Stimulated activated effector memory CD8-positive, alpha-beta T cell treated with anti-CD3 and anti-CD28 coated beads, Interleukin-12 subunit alpha, Interleukin-12 subunit beta, amount 100 ng/mL, for 72 hours (primary cell): ENCODE results near the gene APBA2.

Source experiments
- ATAC-seq: fragments of 150-1000 bp; cut with Tn5 transposase; 2 replicates; pipeline ENCODE4 v1.10.0; 2021
- DNase-seq, 2 donors: peaks; one replicate each; pipeline ENCODE4 v3.0.0; 2021 to 2022; ENCODE audit warnings: low spot score in 2 of 2
- H3K27ac Mint-ChIP-seq: one replicate; pipeline ENCODE4 v1.8.0; 2022; ENCODE audit warnings: mild to moderate bottlenecking, mixed read lengths
- H3K36me3 Mint-ChIP-seq: one replicate; pipeline ENCODE4 v1.8.0; 2022; ENCODE audit warnings: mild to moderate bottlenecking, mixed read lengths
- H3K4me1 Mint-ChIP-seq: one replicate; pipeline ENCODE4 v1.8.0; 2022; ENCODE audit warnings: mixed read lengths
- H3K4me3 Mint-ChIP-seq: one replicate; pipeline ENCODE4 v1.8.0; 2022; ENCODE audit warnings: mild to moderate bottlenecking, mixed read lengths
- H3K9me3 Mint-ChIP-seq: one replicate; pipeline ENCODE4 v1.8.0; 2022; ENCODE audit warnings: mixed read lengths

Gene APBA2

GRCh38 chr15:28899061-28899738 is 13.4 kb downstream of the APBA2 start:
- H3K36me3 Mint-ChIP-seq, result peaks cover 4% of the 10 kb centered on the region
- ATAC-seq (no peak), DNase-seq (no peak)
- peaks cover 2% of the 10 kb centered on the region for H3K4me1 Mint-ChIP-seq
- no peaks in the 10 kb centered on the region for H3K9me3 Mint-ChIP-seq
- H3K4me3 Mint-ChIP-seq, result no peak overlapping the region
- H3K27ac Mint-ChIP-seq, result no peak overlapping the region

- Mint-ChIP-seq H3K4me1 (peaks cover 7% of the 10 kb centered on the region), H3K36me3 (peaks cover 4% of the 10 kb centered on the region), H3K9me3 (no peaks in the 10 kb centered on the region), H3K27ac (peak overlapping the region; percentile 21), H3K4me3 (no peak overlapping the region)
- ATAC-seq (no peak), DNase-seq (no peak)
Measured at GRCh38 chr15:28900041-28900891, 14.5 kb downstream of the APBA2 start.

GRCh38 chr15:28900892-28901586 is 15.3 kb downstream of the APBA2 start:
- ATAC-seq (no peak), DNase-seq (no peak)
- peaks cover 7% of the 10 kb centered on the region for H3K4me1 Mint-ChIP-seq
- H3K9me3 Mint-ChIP-seq, result no peaks in the 10 kb centered on the region
- peaks cover 4% of the 10 kb centered on the region for H3K36me3 Mint-ChIP-seq
- H3K4me3 Mint-ChIP-seq, result no peak overlapping the region
- H3K27ac Mint-ChIP-seq, result peak overlapping the region; percentile 21

GRCh38 chr15:28901587-28901980 is 15.8 kb downstream of the APBA2 start:
- no peaks in the 10 kb centered on the region for H3K9me3 Mint-ChIP-seq
- ATAC-seq, result no peak
- no peak for DNase-seq
- H3K4me3 Mint-ChIP-seq, result no peak overlapping the region
- no peak overlapping the region for H3K27ac Mint-ChIP-seq
- H3K4me1 Mint-ChIP-seq, result peaks cover 7% of the 10 kb centered on the region
- peaks cover 4% of the 10 kb centered on the region for H3K36me3 Mint-ChIP-seq

DNA sequence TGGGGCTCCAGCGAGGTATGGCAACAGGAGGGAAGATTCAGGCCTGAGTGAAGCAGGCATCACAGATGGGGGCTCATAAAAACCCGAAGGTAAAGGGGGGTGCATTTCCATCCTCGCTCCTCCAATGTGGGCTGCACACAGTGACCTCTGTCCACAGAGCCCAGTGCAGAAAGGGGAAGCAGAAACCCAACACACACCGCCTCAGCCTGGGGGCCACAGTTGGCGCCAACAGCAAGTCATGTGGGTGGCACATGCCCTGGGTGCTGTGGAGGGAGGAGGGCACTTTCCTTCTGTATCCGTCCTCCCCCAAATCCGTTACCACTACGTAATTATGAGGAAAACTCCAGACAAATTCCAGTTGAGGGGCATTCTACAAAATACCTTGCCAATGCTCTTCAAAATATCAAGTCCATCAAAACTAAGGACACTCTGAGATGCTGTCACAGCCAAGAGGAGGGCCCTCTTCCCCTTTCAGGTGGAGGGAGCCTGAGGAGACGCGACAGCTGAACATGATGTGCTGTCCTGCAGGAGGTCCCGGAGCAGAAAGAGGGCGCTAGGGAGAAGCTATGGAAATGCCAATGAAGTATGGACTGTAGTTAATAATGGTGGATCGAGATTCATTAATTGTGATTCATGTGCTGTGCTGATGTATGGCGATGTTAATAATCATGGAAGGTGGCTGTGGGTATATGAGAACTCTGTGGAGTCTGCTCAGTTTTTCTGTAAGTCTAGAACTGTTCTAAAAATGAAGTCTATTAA is 16.4 kb downstream of the APBA2 start:
- no peak overlapping the region for H3K27ac Mint-ChIP-seq
- ATAC-seq (no peak), DNase-seq (no peak)
- H3K4me1 Mint-ChIP-seq, result peaks cover 7% of the 10 kb centered on the region
- peaks cover 4% of the 10 kb centered on the region for H3K36me3 Mint-ChIP-seq
- no peaks in the 10 kb centered on the region for H3K9me3 Mint-ChIP-seq
- H3K4me3 Mint-ChIP-seq, result no peak overlapping the region

DNA sequence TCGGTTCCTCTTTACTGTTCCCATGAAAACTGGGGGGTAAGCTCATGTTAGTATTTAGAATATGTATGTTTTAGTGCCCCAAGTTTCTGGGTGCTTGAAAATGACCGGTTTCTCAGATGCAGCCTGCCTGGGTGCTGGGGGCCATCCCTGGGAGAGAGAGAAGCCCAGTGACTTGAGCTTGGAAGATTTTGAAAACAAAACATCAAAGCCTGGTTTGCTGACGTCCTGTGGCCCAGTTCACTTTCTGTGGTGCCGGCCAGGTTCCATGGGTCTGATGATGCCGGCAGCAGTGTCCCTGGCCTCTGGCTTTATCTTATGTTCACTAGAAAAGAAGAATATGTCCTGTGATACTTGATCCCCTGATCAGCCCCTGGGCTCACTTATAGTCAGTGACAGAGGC is 17.1 kb downstream of the APBA2 start:
- Mint-ChIP-seq H3K4me3 (no peak overlapping the region), H3K36me3 (peaks cover 4% of the 10 kb centered on the region), H3K27ac (no peak overlapping the region), H3K9me3 (no peaks in the 10 kb centered on the region), H3K4me1 (peaks cover 7% of the 10 kb centered on the region)
- ATAC-seq, result no peak
- no peak for DNase-seq

DNA sequence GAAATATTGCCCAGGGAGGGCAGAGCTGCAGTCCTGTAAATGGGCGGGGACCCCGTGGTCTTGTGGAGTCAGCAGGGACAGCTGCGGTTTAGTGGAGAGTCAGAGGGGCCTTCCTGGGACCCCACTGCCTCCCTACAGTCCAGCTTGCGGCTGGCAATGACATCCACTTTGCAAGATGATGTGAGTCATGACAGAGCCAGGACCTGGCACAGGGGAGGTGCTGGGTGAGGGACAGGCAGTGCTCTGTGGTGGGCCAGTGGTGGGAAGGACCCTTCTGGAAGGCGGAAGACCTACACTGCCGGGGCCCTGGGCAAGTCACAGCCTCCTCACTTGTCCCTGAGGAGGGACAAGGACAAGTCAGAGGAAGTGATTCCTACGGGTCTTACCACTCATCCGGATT is 17.8 kb downstream of the APBA2 start:
- DNase-seq (no peak), ATAC-seq (no peak)
- Mint-ChIP-seq H3K4me1 (peaks cover 7% of the 10 kb centered on the region), H3K9me3 (no peaks in the 10 kb centered on the region), H3K4me3 (no peak overlapping the region), H3K27ac (no peak overlapping the region), H3K36me3 (peaks cover 4% of the 10 kb centered on the region)

GRCh38 chr15:28904003-28904402 is 18.2 kb downstream of the APBA2 start:
- peak overlapping the region; percentile 12 for H3K27ac Mint-ChIP-seq
- ATAC-seq, result no peak
- H3K36me3 Mint-ChIP-seq, result peaks cover 4% of the 10 kb centered on the region
- no peaks in the 10 kb centered on the region for H3K9me3 Mint-ChIP-seq
- no peak overlapping the region for H3K4me3 Mint-ChIP-seq
- peaks cover 7% of the 10 kb centered on the region for H3K4me1 Mint-ChIP-seq
- no peak for DNase-seq

GRCh38 chr15:28904541-28905315 is 19.0 kb downstream of the APBA2 start:
- Mint-ChIP-seq H3K4me3 (no peak overlapping the region), H3K9me3 (no peaks in the 10 kb centered on the region), H3K27ac (peak overlapping the region; percentile 12), H3K36me3 (no peaks in the 10 kb centered on the region), H3K4me1 (peaks cover 7% of the 10 kb centered on the region)
- DNase-seq (no peak), ATAC-seq (no peak)

DNA sequence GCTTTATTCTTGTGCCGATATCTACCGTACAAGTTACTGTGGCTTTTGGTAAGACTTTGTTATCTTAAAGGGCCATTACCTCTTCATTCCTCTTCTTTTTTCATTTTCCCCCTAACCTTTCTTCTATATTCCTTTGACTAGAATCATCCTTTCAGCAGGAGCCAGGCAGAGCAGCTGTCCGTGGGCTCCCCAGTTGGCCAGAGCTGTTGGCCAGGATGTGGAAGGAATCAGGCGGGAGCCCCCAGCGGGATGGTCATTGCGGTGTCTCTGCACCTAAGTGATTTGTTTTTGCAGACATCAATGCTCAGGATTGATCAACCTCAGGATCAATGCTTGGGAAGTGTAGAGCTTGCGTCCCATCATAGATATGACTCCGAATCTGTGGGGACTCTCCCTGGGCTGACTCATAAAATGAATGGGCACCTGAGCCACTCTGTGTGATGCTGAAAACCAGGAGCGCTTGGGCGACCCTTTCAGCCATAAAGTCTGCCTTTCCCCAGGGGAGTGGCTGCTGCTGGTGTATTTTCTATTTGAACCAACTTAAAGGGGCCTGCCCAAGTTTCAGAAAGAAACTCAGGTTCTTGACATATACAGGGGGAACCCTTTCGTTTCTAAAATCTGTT is 21.7 kb downstream of the APBA2 start:
- no peak for DNase-seq
- H3K9me3 Mint-ChIP-seq, result no peaks in the 10 kb centered on the region
- ATAC-seq, result no peak
- H3K36me3 Mint-ChIP-seq, result no peaks in the 10 kb centered on the region
- H3K4me1 Mint-ChIP-seq, result peaks cover 7% of the 10 kb centered on the region
- no peak overlapping the region for H3K4me3 Mint-ChIP-seq
- H3K27ac Mint-ChIP-seq, result no peak overlapping the region

- no peaks in the 10 kb centered on the region for H3K9me3 Mint-ChIP-seq
- H3K4me1 Mint-ChIP-seq, result no peaks in the 10 kb centered on the region
- H3K4me3 Mint-ChIP-seq, result no peak overlapping the region
- DNase-seq (no peak), ATAC-seq (no peak)
- H3K27ac Mint-ChIP-seq, result no peak overlapping the region
- no peaks in the 10 kb centered on the region for H3K36me3 Mint-ChIP-seq
Measured at GRCh38 chr15:28909958-28910500, 24.3 kb downstream of the APBA2 start.

- no peaks in the 10 kb centered on the region for H3K4me1 Mint-ChIP-seq
- no peak overlapping the region for H3K27ac Mint-ChIP-seq
- no peak overlapping the region for H3K4me3 Mint-ChIP-seq
- ATAC-seq, result no peak
- H3K36me3 Mint-ChIP-seq, result no peaks in the 10 kb centered on the region
- no peak for DNase-seq
- H3K9me3 Mint-ChIP-seq, result no peaks in the 10 kb centered on the region
Measured at GRCh38 chr15:28911310-28911931, 25.6 kb downstream of the APBA2 start.

DNA sequence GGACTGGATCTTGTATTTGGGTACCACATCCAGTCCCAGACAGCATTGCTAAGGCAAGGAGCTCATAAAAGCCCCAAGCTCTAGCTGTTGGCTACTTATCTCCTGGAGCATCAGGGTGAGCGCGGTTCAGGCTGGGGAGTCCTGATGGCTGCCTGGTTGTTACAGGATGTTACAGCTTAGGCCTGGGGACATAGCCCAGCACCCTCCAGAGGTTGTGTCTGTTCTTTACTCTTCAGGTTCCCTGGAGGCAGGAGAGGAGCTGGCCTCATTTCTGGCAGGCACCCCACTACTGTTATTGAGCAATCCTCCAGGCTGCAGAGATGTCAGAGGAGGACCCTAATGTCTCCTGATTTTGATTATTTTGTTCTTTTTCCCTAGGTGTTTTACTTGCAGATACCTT is 26.6 kb downstream of the APBA2 start:
- H3K4me1 Mint-ChIP-seq, result no peaks in the 10 kb centered on the region

More for the DNA sequence above, 26.6 kb downstream of the APBA2 start:
- no peak overlapping the region for H3K27ac Mint-ChIP-seq
- no peak overlapping the region for H3K4me3 Mint-ChIP-seq
- H3K9me3 Mint-ChIP-seq, result no peaks in the 10 kb centered on the region
- DNase-seq (no peak), ATAC-seq (no peak)
- no peaks in the 10 kb centered on the region for H3K36me3 Mint-ChIP-seq
